HepG2 (cell line): Measurements from ENCODE around the gene ADCY6. TPM values are rescaled to one million over a fixed set of nuclear protein-coding genes. Genes with fewer than 3 reads are reported as not detected.

Experiments
- ASH2L ChIP-seq: fragments of 300-600, 200-600 bp; sonication (generic); IDR thresholded peaks from 2 replicates; pipeline ENCODE4 v1.7.0; 2017; ENCODE audit warnings: low read depth, mild to moderate bottlenecking, moderate library complexity, mixed read lengths, low read length; ENCODE audit not compliant: insufficient read length
- CENPX ChIP-seq: sonication (generic); formaldehyde crosslinking; IDR thresholded peaks from 2 replicates; pipeline ENCODE4 v1.9.0; 2021; ENCODE audit warnings: mild to moderate bottlenecking, missing genetic modification reagents, moderate library complexity
- CHCHD3 ChIP-seq: sonication (generic); formaldehyde crosslinking; IDR thresholded peaks from 2 replicates; pipeline ENCODE4 v1.8.0; 2022; ENCODE audit warnings: mild to moderate bottlenecking, missing genetic modification reagents, moderate library complexity
- ETV5 ChIP-seq: IDR thresholded peaks from 2 replicates; pipeline ENCODE4 v1.6.1; 2018; ENCODE audit warnings: missing biosample characterization, missing genetic modification reagents, inconsistent platforms, borderline replicate concordance
- GABPB1 ChIP-seq: IDR thresholded peaks from 2 replicates; pipeline ENCODE4 v1.6.1; 2016; ENCODE audit warnings: mild to moderate bottlenecking, missing genetic modification reagents, moderate library complexity, missing compliant biosample characterization
- GATA4 ChIP-seq: sonication (generic); IDR thresholded peaks from 2 replicates; pipeline ENCODE4 v1.6.1; 2016; ENCODE audit warnings: antibody characterized with exemption, low read depth, borderline replicate concordance
- GZF1 ChIP-seq: sonication (generic); formaldehyde crosslinking; IDR thresholded peaks from 2 replicates; pipeline ENCODE4 v1.5.1; 2020; ENCODE audit warnings: mild to moderate bottlenecking, missing genetic modification reagents
- KAT8 ChIP-seq: IDR thresholded peaks from 2 replicates; pipeline ENCODE4 v1.6.1; 2016; ENCODE audit warnings: missing genetic modification reagents, missing compliant biosample characterization
- MXD3 ChIP-seq: IDR thresholded peaks from 2 replicates; pipeline ENCODE4 v1.6.1; 2016; ENCODE audit warnings: mild to moderate bottlenecking, missing biosample characterization, missing genetic modification reagents
- SAFB2 ChIP-seq: sonication (generic); formaldehyde crosslinking; IDR thresholded peaks from 2 replicates; pipeline ENCODE4 v1.5.1; 2020; ENCODE audit warnings: missing genetic modification reagents, low read depth, mild to moderate bottlenecking, borderline replicate concordance
- SNAI1 ChIP-seq: sonication (generic); formaldehyde crosslinking; IDR thresholded peaks from 2 replicates; pipeline ENCODE4 v1.5.0; 2020; ENCODE audit warnings: mild to moderate bottlenecking, missing genetic modification reagents, borderline replicate concordance
- SP1 ChIP-seq, 2 experiments: fragments of 450-650 bp in 1 of 2; sonication (generic) in 1 of 2; formaldehyde crosslinking in 1 of 2; IDR thresholded peaks; 2 replicates each; pipeline versions ENCODE4 v1.4.0 to v1.6.1; 2016 to 2020; ENCODE audit warnings: missing genetic modification reagents in 1 of 2
- ZNF136 ChIP-seq: sonication (generic); formaldehyde crosslinking; IDR thresholded peaks from 2 replicates; pipeline ENCODE4 v1.8.1; 2022; ENCODE audit warnings: low read depth, mild to moderate bottlenecking, moderate library complexity, missing genetic modification reagents
- ZNF207 ChIP-seq: fragments of 450-650 bp; IDR thresholded peaks from 2 replicates; pipeline ENCODE4 v1.6.1; 2016; ENCODE audit warnings: antibody characterized with exemption, borderline replicate concordance
- ZNF275 ChIP-seq: sonication (generic); formaldehyde crosslinking; IDR thresholded peaks from 2 replicates; pipeline ENCODE4 v1.8.0; 2022; ENCODE audit warnings: missing genetic modification reagents, mild to moderate bottlenecking, inconsistent platforms, borderline replicate concordance
- ZNF570 ChIP-seq: sonication (generic); formaldehyde crosslinking; IDR thresholded peaks from 2 replicates; pipeline ENCODE4 v1.4.0; 2020; ENCODE audit warnings: mild to moderate bottlenecking, missing genetic modification reagents, borderline replicate concordance
- ZNF777 ChIP-seq: sonication (generic); formaldehyde crosslinking; IDR thresholded peaks from 2 replicates; pipeline ENCODE4 v1.4.0; 2020; ENCODE audit warnings: missing genetic modification reagents
- ZNF781 ChIP-seq: sonication (generic); formaldehyde crosslinking; IDR thresholded peaks from 2 replicates; pipeline ENCODE4 v1.5.1; 2020; ENCODE audit warnings: borderline replicate concordance, mild to moderate bottlenecking, missing genetic modification reagents; ENCODE audit errors: not compliant biosample characterization
- polyA plus RNA-seq, 8 experiments: library from polyadenylated mRNA; depleted of rRNA in 3 of 8; stranded (reverse) in 7 of 8; unstranded in 1 of 8; fragments of >200 nt; fragmentation: Illumina TruSeq in 4 of 8; extraction: Trizol in 4 of 8; gene quantifications; 2 replicates each; pipeline versions ENCODE4 v1.2.1 to v1.2.3, GENCODE V29; 2011 to 2016; ENCODE audit warnings: low read depth in 4 of 8, missing spikeins in 1 of 8, mixed read lengths in 1 of 8; ENCODE audit not compliant: insufficient read depth in 1 of 8
- total RNA-seq, 5 experiments: library from RNA; depleted of rRNA; stranded (reverse); fragments of >200 nt; fragmentation: Illumina TruSeq; extraction: Trizol; gene quantifications; 2 replicates each; pipeline ENCODE4 v1.2.3, GENCODE V29; 2016; ENCODE audit warnings: low read depth in 1 of 5
- TF ChIP-seq, protein P1 (sequence below): sonication (generic); formaldehyde crosslinking; IDR thresholded peaks from 2 replicates; pipeline ENCODE4 v1.5.1; 2020; ENCODE audit warnings: mild to moderate bottlenecking, missing genetic modification reagents, moderate library complexity
- TF ChIP-seq, protein P2 (sequence below): IDR thresholded peaks from 2 replicates; pipeline ENCODE4 v1.6.1; 2016; ENCODE audit warnings: mild to moderate bottlenecking

Gene ADCY6
- total and polyA plus RNA-seq, 2 of the 13 experiments (the other 11 are each of a cell fraction or from before 2014, with no cell fraction given) = 10.6 to 11.8 TPM

GRCh38 chr12:48814262-48815125 lies 25.6 kb upstream of the ADCY6 start (continued):
- TF ChIP-seq, protein P1, sequence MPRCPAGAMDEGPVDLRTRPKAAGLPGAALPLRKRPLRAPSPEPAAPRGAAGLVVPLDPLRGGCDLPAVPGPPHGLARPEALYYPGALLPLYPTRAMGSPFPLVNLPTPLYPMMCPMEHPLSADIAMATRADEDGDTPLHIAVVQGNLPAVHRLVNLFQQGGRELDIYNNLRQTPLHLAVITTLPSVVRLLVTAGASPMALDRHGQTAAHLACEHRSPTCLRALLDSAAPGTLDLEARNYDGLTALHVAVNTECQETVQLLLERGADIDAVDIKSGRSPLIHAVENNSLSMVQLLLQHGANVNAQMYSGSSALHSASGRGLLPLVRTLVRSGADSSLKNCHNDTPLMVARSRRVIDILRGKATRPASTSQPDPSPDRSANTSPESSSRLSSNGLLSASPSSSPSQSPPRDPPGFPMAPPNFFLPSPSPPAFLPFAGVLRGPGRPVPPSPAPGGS (CRISPR knock-in tag) = no peak
- no peak for TF ChIP-seq SP1 (IDR thresholded peaks at IDR 0.05)
- TF ChIP-seq SP1 (CRISPR knock-in tag; IDR thresholded peaks at IDR 0.05) = peak; percentile 46; the same call in 1 of the 2 replicates
- TF ChIP-seq GABPB1 (CRISPR knock-in tag) = peak; percentile 79; the same call in 1 of the 2 replicates
- 0 out of 2 replicates have a peak, but pooled peaks have one; percentile 21 for TF ChIP-seq CHCHD3 (CRISPR knock-in tag)
- TF ChIP-seq, protein P2, sequence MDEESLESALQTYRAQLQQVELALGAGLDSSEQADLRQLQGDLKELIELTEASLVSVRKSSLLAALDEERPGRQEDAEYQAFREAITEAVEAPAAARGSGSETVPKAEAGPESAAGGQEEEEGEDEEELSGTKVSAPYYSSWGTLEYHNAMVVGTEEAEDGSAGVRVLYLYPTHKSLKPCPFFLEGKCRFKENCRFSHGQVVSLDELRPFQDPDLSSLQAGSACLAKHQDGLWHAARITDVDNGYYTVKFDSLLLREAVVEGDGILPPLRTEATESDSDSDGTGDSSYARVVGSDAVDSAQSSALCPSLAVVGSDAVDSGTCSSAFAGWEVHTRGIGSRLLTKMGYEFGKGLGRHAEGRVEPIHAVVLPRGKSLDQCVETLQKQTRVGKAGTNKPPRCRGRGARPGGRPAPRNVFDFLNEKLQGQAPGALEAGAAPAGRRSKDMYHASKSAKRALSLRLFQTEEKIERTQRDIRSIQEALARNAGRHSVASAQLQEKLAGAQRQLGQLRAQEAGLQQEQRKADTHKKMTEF = peak; percentile 79
- TF ChIP-seq ZNF136 (CRISPR knock-in tag) = no peak
- no peak for TF ChIP-seq ZNF207
- TF ChIP-seq KAT8 (CRISPR knock-in tag) = peak; percentile 33; the same call in 1 of the 2 replicates
- 0 out of 2 replicates have a peak, but pooled peaks have one; percentile 54 for TF ChIP-seq ZNF275 (CRISPR knock-in tag)
- no peak for TF ChIP-seq GZF1 (CRISPR knock-in tag)
- peak; percentile 78 for TF ChIP-seq MXD3 (CRISPR knock-in tag)
- TF ChIP-seq ASH2L = no peak
- peak; percentile 72 for TF ChIP-seq ZNF777 (CRISPR knock-in tag)
- TF ChIP-seq SAFB2 (CRISPR knock-in tag) = no peak
- TF ChIP-seq ETV5 = peak; percentile 79
- no peak for TF ChIP-seq CENPX
- 0 out of 2 replicates have a peak, but pooled peaks have one; percentile 23 for TF ChIP-seq SNAI1 (CRISPR knock-in tag)
- TF ChIP-seq ZNF781 (CRISPR knock-in tag) = no peak
- TF ChIP-seq ZNF570 (CRISPR knock-in tag) = no peak
- TF ChIP-seq GATA4 = no peak
